Measurements from ENCODE around the gene AFF4.
"Not testable (repeated sequence)": the region's sequence is repeated elsewhere in the genome, so short reads cannot be mapped to it uniquely, and the experiment has no call there.

AFF4 gene

GRCh38 chr5:132965120-132965519 is 1.7 kb upstream of the AFF4 start:
- DNase-seq (ENCODE audit: extremely low read depth, low read depth): no peak
- TF ChIP-seq CTCF (IDR thresholded peaks at IDR 0.05; ENCODE audit: low read depth, low read length): no peak

- TF ChIP-seq CTCF (IDR thresholded peaks at IDR 0.05; ENCODE audit: low read depth, low read length): no peak
- DNase-seq (ENCODE audit: extremely low read depth, low read depth): peak; percentile 22
These were observed 909 bp downstream of the AFF4 start for GRCh38 chr5:132962429-132963021.

GRCh38 chr5:132961887-132962286 is 1.5 kb downstream of the AFF4 start:
- peak; percentile 18 for DNase-seq (ENCODE audit: extremely low read depth, low read depth)
- TF ChIP-seq CTCF (IDR thresholded peaks at IDR 0.05; ENCODE audit: low read depth, low read length): no peak

- not testable (repeated sequence) for DNase-seq (ENCODE audit: extremely low read depth, low read depth)
These were observed 2.2 kb downstream of the AFF4 start for GRCh38 chr5:132961123-132961815.

- DNase-seq (ENCODE audit: extremely low read depth, low read depth): not testable (repeated sequence)
These were observed 7.2 kb downstream of the AFF4 start for GRCh38 chr5:132956166-132956799.

GRCh38 chr5:132953710-132954109 is 9.7 kb downstream of the AFF4 start:
- no peak for DNase-seq (ENCODE audit: extremely low read depth, low read depth)
- no peak for TF ChIP-seq CTCF (IDR thresholded peaks at IDR 0.05; ENCODE audit: low read depth, low read length)

- no peak for DNase-seq (ENCODE audit: extremely low read depth, low read depth)
- no peak for TF ChIP-seq CTCF (IDR thresholded peaks at IDR 0.05; ENCODE audit: low read depth, low read length)
These were observed 10.6 kb downstream of the AFF4 start for GRCh38 chr5:132952829-132953228.

GRCh38 chr5:132951897-132952296 is 11.5 kb downstream of the AFF4 start:
- no peak for TF ChIP-seq CTCF (IDR thresholded peaks at IDR 0.05; ENCODE audit: low read depth, low read length)
- no peak for DNase-seq (ENCODE audit: extremely low read depth, low read depth)
